HepG2 (cell line): ENCODE measurements around the gene PAM16. TPM values are rescaled to one million over a fixed set of nuclear protein-coding genes. Genes with fewer than 3 reads are reported as not detected.
A peak's percentile ranks its signal among the peaks of the same experiment; 100 is the strongest.

Experiments used
- ASH2L ChIP-seq: fragments of 300-600, 200-600 bp; sonication (generic); IDR thresholded peaks from 2 replicates; pipeline ENCODE4 v1.7.0; 2017; ENCODE audit warnings: low read depth, mild to moderate bottlenecking, moderate library complexity, mixed read lengths, low read length; ENCODE audit not compliant: insufficient read length
- ELK4 ChIP-seq: sonication (generic); formaldehyde crosslinking; IDR thresholded peaks from 2 replicates; pipeline ENCODE4 v1.9.0; 2021; ENCODE audit warnings: missing genetic modification reagents, borderline replicate concordance
- GATA4 ChIP-seq: sonication (generic); IDR thresholded peaks from 2 replicates; pipeline ENCODE4 v1.6.1; 2016; ENCODE audit warnings: antibody characterized with exemption, low read depth, borderline replicate concordance
- GMEB1 ChIP-seq: sonication (generic); formaldehyde crosslinking; IDR thresholded peaks from 2 replicates; pipeline ENCODE4 v1.5.1; 2020; ENCODE audit warnings: missing genetic modification reagents, mild to moderate bottlenecking, borderline replicate concordance
- HIVEP1 ChIP-seq: sonication (generic); formaldehyde crosslinking; IDR thresholded peaks from 2 replicates; pipeline ENCODE4 v1.4.0; 2020; ENCODE audit warnings: mild to moderate bottlenecking, missing genetic modification reagents
- KMT2B ChIP-seq: IDR thresholded peaks from 2 replicates; pipeline ENCODE4 v1.6.1; 2016; ENCODE audit warnings: missing genetic modification reagents, missing compliant biosample characterization
- PAF1 ChIP-seq: IDR thresholded peaks from 2 replicates; pipeline ENCODE4 v1.6.1; 2016; ENCODE audit warnings: missing genetic modification reagents, missing compliant biosample characterization
- SMC3 ChIP-seq: IDR thresholded peaks from 2 replicates; pipeline ENCODE4 v1.6.1; 2011; ENCODE audit warnings: low read length, improper control_type of control experiment
- SP140L ChIP-seq: sonication (generic); formaldehyde crosslinking; IDR thresholded peaks from 2 replicates; pipeline ENCODE4 v1.4.0; 2020; ENCODE audit warnings: missing genetic modification reagents, borderline replicate concordance
- SRSF9 ChIP-seq: fragments of 200-400 bp; formaldehyde crosslinking; IDR thresholded peaks from 2 replicates; pipeline ENCODE4 v1.6.1; 2018; ENCODE audit warnings: borderline replicate concordance, mild to moderate bottlenecking, low read depth, low read length; ENCODE audit not compliant: insufficient read depth, poor library complexity, severe bottlenecking
- TERF1 ChIP-seq: sonication (generic); formaldehyde crosslinking; IDR thresholded peaks from 2 replicates; pipeline ENCODE4 v1.8.0; 2022; ENCODE audit warnings: mild to moderate bottlenecking, missing genetic modification reagents, moderate library complexity
- USF2 ChIP-seq, 2 experiments: sonication (generic) in 1 of 2; formaldehyde crosslinking in 1 of 2; IDR thresholded peaks; 2 replicates each; pipeline versions ENCODE4 v1.5.1 to v1.6.1; 2011 to 2020; ENCODE audit warnings: borderline replicate concordance in 1 of 2, low read depth in 1 of 2, low read length in 1 of 2, mild to moderate bottlenecking in 1 of 2, missing genetic modification reagents in 1 of 2, moderate library complexity in 1 of 2
- ZMAT3 ChIP-seq: sonication (generic); formaldehyde crosslinking; conservative IDR thresholded peaks from 2 replicates; pipeline ENCODE4 v1.7.0; 2021; ENCODE audit warnings: missing genetic modification reagents
- ZNF10 ChIP-seq: sonication (generic); formaldehyde crosslinking; IDR thresholded peaks from 2 replicates; pipeline ENCODE4 v1.4.0; 2020; ENCODE audit warnings: mild to moderate bottlenecking, low read depth, missing genetic modification reagents, borderline replicate concordance
- ZNF274 ChIP-seq: sonication (generic); formaldehyde crosslinking; IDR thresholded peaks from 2 replicates; pipeline ENCODE4 v1.5.1; 2020; ENCODE audit warnings: mild to moderate bottlenecking, missing genetic modification reagents
- ZNF329 ChIP-seq: sonication (generic); formaldehyde crosslinking; IDR thresholded peaks from 2 replicates; pipeline ENCODE4 v1.9.0; 2021; ENCODE audit warnings: low read depth, mild to moderate bottlenecking, missing genetic modification reagents
- ZNF800 ChIP-seq: sonication (generic); formaldehyde crosslinking; IDR thresholded peaks from 2 replicates; pipeline ENCODE4 v1.4.0; 2020; ENCODE audit warnings: missing genetic modification reagents
- polyA plus RNA-seq, 8 experiments: library from polyadenylated mRNA; depleted of rRNA in 3 of 8; stranded (reverse) in 7 of 8; unstranded in 1 of 8; fragments of >200 nt; fragmentation: Illumina TruSeq in 4 of 8; extraction: Trizol in 4 of 8; gene quantifications; 2 replicates each; pipeline versions ENCODE4 v1.2.1 to v1.2.3, GENCODE V29; 2011 to 2016; ENCODE audit warnings: low read depth in 4 of 8, missing spikeins in 1 of 8, mixed read lengths in 1 of 8; ENCODE audit not compliant: insufficient read depth in 1 of 8
- total RNA-seq, 5 experiments: library from RNA; depleted of rRNA; stranded (reverse); fragments of >200 nt; fragmentation: Illumina TruSeq; extraction: Trizol; gene quantifications; 2 replicates each; pipeline ENCODE4 v1.2.3, GENCODE V29; 2016; ENCODE audit warnings: low read depth in 1 of 5
- TF ChIP-seq, protein P1 (sequence below): sonication (generic); formaldehyde crosslinking; IDR thresholded peaks from 2 replicates; pipeline ENCODE4 v1.4.0; 2020; ENCODE audit warnings: missing genetic modification reagents, low read depth, mild to moderate bottlenecking, borderline replicate concordance

Gene PAM16
- total and polyA plus RNA-seq, 2 of the 13 experiments (the other 11 are each of a cell fraction or from before 2014, with no cell fraction given), result 51.5 to 51.8 TPM

DNA sequence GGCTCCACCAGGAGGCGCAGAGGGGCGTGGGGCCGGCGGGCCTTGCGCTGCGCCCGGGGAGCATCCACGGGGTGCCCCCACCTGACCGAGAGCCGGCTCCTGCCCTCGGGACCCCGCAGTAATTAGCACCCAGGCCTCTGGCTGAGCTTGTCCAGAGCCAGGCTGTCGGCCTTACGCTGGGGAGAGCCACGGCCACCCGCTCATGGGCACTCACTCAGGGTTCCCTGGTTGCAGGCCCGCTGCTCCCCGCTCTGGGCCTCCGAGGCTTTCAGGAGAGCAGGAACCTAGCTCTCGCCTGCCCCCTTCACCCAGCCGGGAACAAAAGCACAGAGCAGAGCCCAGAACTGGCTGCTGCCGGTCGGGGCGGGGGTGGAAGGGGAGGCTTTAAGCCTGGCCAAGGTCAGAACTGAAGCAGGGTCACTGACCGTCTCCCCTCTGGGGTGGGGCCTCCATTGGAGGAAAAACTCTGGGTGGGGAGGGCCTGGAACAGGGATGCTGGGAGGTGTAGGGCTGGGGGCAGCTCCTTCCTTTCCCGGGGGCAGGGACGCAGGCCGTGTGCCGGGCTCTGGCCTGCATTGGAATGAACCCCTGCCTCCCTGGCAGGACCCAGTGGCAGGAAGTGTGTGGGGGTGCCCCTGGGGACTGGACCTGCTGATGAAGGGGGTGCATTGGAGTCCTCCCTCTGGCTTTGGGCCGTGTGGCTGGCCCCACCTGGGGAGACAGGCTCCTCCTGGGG is 22.9 kb downstream of the PAM16 start (continued):
- no peak for TF ChIP-seq ZNF329 (CRISPR knock-in tag)
- peak; percentile 72; the same call in 1 of the 2 replicates for TF ChIP-seq ZMAT3 (CRISPR knock-in tag)
- TF ChIP-seq SMC3, result peak; percentile 35; the same call in 1 of the 2 replicates
- peak; percentile 63; the same call in 1 of the 2 replicates for TF ChIP-seq ZNF800
- TF ChIP-seq ELK4, result no peak
- peak; percentile 56; the same call in 1 of the 2 replicates for TF ChIP-seq GMEB1 (CRISPR knock-in tag)
- peak; percentile 39 for TF ChIP-seq ASH2L
- no peak for TF ChIP-seq PAF1
- no peak for TF ChIP-seq USF2 (IDR thresholded peaks at IDR 0.05; ENCODE audit: low read depth, low read length)
- TF ChIP-seq USF2 (CRISPR knock-in tag; IDR thresholded peaks at IDR 0.05; ENCODE audit: borderline replicate concordance), result no peak
- TF ChIP-seq SRSF9, result no peak
- no peak for TF ChIP-seq GATA4
- TF ChIP-seq ZNF10 (CRISPR knock-in tag), result no peak
- TF ChIP-seq, protein P1, sequence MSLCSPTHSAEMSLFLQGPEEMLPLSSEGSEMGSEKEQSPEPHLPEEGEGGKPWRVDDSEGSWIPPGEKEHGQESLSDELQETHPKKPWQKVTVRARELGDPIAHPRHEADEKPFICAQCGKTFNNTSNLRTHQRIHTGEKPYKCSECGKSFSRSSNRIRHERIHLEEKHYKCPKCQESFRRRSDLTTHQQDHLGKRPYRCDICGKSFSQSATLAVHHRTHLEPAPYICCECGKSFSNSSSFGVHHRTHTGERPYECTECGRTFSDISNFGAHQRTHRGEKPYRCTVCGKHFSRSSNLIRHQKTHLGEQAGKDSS (CRISPR knock-in tag), result peak; percentile 71; the same call in 1 of the 2 replicates
- TF ChIP-seq ZNF274 (CRISPR knock-in tag), result no peak
- TF ChIP-seq HIVEP1 (CRISPR knock-in tag), result peak; percentile 79
- TF ChIP-seq TERF1 (CRISPR knock-in tag), result no peak
- no peak for TF ChIP-seq SP140L (CRISPR knock-in tag)
- TF ChIP-seq KMT2B (CRISPR knock-in tag), result no peak
